Chondrocyte (in vitro differentiated cells): ENCODE measurements around the gene RPGRIP1. TPM values are rescaled to one million over a fixed set of nuclear protein-coding genes. Genes with fewer than 3 reads are reported as not detected.

Source experiments
- DNase-seq: peaks from one replicate; pipeline ENCODE4 v3.0.0; 2021; ENCODE audit warnings: mixed read lengths, low spot score
- H3K27ac Mint-ChIP-seq: one replicate; pipeline ENCODE4 v1.8.0; 2021; ENCODE audit warnings: mild to moderate bottlenecking, moderate library complexity, mixed read lengths; ENCODE audit not compliant: unreplicated experiment
- H3K27me3 Mint-ChIP-seq: 2 replicates; pipeline ENCODE4 v1.8.0; 2021; ENCODE audit warnings: low read depth, mixed read lengths
- H3K36me3 Mint-ChIP-seq: 2 replicates; pipeline ENCODE4 v1.8.0; 2021; ENCODE audit warnings: low read depth, mixed read lengths
- H3K4me1 Mint-ChIP-seq: 2 replicates; pipeline ENCODE4 v1.8.0; 2021; ENCODE audit warnings: low read depth, mild to moderate bottlenecking, mixed read lengths
- H3K4me3 Mint-ChIP-seq: one replicate; pipeline ENCODE4 v1.8.0; 2021; ENCODE audit warnings: mild to moderate bottlenecking, moderate library complexity, mixed read lengths; ENCODE audit not compliant: unreplicated experiment
- H3K9me3 Mint-ChIP-seq: 2 replicates; pipeline ENCODE4 v1.8.0; 2021; ENCODE audit warnings: low read depth, mixed read lengths
- CTCF ChIP-seq: fragments of 200-600 bp; sonication (generic); IDR thresholded peaks from 2 replicates; pipeline ENCODE4 v1.5.0; 2021; ENCODE audit warnings: antibody characterized with exemption, mild to moderate bottlenecking, moderate library complexity
- total RNA-seq: library from RNA; stranded (reverse); gene quantifications from 3 replicates; pipeline ENCODE4 v1.2.1, GENCODE V29; 2021

RPGRIP1 gene
- total RNA-seq, 1 donor from 2014 or later = not detected

DNA sequence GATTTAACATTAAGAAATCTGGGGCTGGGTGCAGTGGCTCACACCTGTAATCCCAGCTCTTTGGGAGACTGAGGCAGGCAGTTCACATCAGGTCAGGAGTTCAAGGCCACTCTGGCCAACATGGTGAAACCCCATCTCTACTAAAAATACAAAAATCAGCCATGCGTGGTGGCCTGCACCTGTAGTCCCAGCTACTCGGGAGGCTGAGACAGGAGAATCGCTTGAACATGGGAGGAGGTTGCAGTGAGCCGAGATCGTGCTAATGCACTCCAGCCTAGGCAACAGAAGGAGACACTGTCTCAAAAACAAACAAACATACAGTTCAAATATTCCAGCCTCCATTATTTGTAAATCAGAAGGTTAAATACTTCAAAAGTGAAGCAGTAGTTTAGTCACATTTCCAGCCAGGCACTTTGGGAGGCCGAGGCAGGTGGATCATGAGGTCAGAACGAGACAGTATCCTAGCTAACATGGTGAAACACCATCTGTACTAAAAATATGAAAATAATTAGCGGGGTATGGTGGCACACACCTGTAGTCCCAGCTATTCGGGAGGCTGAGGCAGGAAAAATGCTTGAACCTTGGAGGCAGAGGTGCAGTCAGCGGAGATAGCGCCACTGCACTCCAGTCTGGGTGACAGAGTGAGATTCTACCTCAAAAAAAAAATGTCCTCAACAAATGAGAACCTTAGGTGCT lies 40.9 kb upstream of the RPGRIP1 start:
- peaks cover 6% of the 10 kb centered on the region for H3K36me3 Mint-ChIP-seq
- DNase-seq = no peak

DNA sequence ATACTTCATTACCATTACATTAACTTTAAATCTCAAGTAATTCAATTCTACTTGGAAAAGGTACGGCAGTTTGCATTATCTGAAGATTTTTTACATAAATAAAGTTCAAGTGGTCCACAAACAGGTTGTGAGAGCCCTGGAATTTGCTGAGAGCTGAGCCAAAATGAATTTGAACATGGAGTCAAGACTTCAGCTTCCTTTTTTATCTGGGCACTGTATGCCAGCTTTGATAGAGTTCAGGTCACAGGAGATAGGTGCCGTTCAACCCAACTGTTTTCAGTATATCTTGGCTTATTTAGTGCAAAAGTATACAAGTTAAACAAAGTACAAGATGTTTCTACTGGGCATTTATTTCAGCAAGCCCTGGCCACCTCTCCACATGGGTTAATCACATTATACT lies 39.5 kb upstream of the RPGRIP1 start:
- peaks cover 11% of the 10 kb centered on the region for H3K36me3 Mint-ChIP-seq

More for the DNA sequence above, 40.9 kb upstream of the RPGRIP1 start:
- no peak overlapping the region for H3K27ac Mint-ChIP-seq
- H3K9me3 Mint-ChIP-seq = no peaks in the 10 kb centered on the region
- no peak overlapping the region for H3K4me3 Mint-ChIP-seq
- H3K4me1 Mint-ChIP-seq = peaks cover 48% of the 10 kb centered on the region
- no peaks in the 10 kb centered on the region for H3K27me3 Mint-ChIP-seq
- TF ChIP-seq CTCF = no peak

DNA sequence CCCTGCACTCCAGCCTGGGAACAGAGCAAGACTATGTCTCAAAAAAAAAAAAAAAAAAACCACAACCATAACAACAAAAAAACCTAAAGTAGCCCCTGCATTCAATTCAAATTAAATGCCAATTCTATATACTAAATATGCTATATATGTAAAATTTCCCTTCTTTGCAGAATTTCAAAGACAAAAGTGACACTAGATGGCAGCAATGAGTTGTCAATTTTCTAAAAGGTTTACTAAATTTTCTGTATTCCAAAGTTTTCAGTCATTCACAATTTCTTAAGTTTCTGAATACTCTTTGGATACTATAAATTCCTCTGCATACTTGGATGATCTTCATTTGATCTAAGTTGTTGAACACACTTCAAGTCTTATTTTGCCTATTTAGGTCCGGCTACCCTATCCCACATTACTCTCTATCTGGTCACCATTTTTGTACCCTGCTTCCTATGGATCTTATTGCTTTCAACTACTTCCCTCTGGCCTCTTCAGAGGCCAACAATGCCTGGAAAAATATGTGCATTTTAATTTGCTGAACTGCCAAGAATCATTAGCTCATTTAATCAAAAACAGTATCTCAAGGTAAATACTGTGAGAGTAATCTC lies 38.6 kb upstream of the RPGRIP1 start:
- Mint-ChIP-seq H3K4me1 (peaks cover 40% of the 10 kb centered on the region), H3K4me3 (no peak overlapping the region), H3K27me3 (no peaks in the 10 kb centered on the region), H3K36me3 (peaks cover 13% of the 10 kb centered on the region), H3K9me3 (no peaks in the 10 kb centered on the region), H3K27ac (peak overlapping the region; percentile 33)
- peak; percentile 83 for TF ChIP-seq CTCF
- no peak for DNase-seq

More for the DNA sequence above, 39.5 kb upstream of the RPGRIP1 start:
- no peak for DNase-seq
- no peak overlapping the region for H3K4me3 Mint-ChIP-seq
- peaks cover 42% of the 10 kb centered on the region for H3K4me1 Mint-ChIP-seq
- TF ChIP-seq CTCF = no peak
- H3K27ac Mint-ChIP-seq = peak overlapping the region; percentile 4
- no peaks in the 10 kb centered on the region for H3K9me3 Mint-ChIP-seq
- no peaks in the 10 kb centered on the region for H3K27me3 Mint-ChIP-seq

GRCh38 chr14:21244544-21244943 lies 35.3 kb upstream of the RPGRIP1 start:
- Mint-ChIP-seq H3K27ac (peak overlapping the region; percentile 17), H3K9me3 (no peaks in the 10 kb centered on the region), H3K4me1 (peaks cover 46% of the 10 kb centered on the region), H3K27me3 (no peaks in the 10 kb centered on the region), H3K4me3 (no peak overlapping the region), H3K36me3 (peaks cover 24% of the 10 kb centered on the region)
- no peak for DNase-seq
- TF ChIP-seq CTCF = no peak

DNA sequence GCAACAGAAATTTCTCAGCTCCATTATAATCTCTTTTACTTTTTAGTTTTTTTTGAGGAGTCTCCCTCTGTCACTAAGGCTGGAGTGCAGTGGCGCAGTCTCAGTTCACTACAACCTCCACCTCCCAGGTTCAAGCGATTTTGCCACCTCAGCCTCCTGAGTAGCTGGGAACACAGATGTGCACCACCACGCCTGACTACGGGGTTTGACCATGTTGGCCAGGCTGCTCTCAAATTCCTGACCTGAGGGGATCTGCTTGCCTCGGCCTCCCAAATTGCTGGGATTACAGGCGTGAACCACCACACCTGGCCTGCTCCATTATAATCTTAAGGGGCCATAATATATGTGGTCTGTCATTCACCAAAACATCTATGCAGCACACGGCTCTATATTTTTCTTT lies 34.1 kb upstream of the RPGRIP1 start:
- Mint-ChIP-seq H3K4me3 (no peak overlapping the region), H3K27me3 (no peaks in the 10 kb centered on the region), H3K27ac (peak overlapping the region; percentile 32), H3K9me3 (no peaks in the 10 kb centered on the region), H3K36me3 (peaks cover 30% of the 10 kb centered on the region), H3K4me1 (peaks cover 45% of the 10 kb centered on the region)
- no peak for DNase-seq
- no peak for TF ChIP-seq CTCF
